HG03103 (cell line): ENCODE measurements around the gene KDELR3.

Experiments
- ATAC-seq: cut with Tn5 transposase; IDR thresholded peaks from one replicate; pipeline ENCODE4 v1.9.1; 2021; ENCODE audit warnings: low read depth; ENCODE audit not compliant: unreplicated experiment

KDELR3 gene

DNA sequence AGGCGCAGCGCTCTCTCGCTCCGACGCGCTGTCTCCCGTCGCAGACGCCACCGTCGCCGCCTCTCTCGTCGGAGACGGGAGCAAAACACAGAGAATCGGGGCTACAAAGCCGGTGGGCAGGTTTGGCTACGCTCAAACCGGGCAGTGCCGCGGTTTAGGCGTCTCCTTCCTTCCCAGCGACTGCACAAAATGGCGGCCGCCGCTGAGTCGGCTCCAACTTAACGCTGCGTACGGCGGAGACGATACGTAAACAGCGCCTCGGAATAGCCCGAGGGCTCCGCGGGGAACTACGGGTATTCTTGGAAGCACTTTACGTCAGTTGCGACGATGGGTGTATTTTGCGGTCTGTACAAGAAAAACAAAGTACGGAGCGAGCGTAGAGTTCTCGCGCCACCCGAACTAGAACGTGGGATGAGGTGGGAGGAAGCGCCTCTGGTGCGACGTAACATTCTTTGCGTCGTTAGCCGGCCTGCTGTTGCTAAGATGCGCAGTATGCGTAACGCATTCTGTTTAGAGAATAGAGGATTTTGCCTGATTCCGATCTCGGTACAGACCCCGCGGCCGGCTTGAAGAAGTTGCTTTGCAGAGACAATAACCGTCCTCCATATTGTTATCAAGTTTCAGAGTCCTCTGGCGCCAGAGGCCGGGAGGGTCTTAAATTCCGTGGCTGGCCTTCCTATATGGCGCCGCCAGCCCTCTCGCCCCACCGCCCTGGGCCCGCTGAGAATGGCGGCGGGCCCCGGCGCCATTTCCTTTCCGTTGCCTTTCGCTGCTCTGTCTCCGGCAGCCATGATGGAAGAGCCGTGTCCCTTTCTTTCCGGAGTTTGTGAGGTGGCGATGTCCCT is 38.4 kb downstream of the KDELR3 start, which contains the start of gene DDX17:
TSS of gene DDX17 (minus strand) at position 194 of the 845 bp plus-strand sequence.
- ATAC-seq = peak; percentile 74

DNA sequence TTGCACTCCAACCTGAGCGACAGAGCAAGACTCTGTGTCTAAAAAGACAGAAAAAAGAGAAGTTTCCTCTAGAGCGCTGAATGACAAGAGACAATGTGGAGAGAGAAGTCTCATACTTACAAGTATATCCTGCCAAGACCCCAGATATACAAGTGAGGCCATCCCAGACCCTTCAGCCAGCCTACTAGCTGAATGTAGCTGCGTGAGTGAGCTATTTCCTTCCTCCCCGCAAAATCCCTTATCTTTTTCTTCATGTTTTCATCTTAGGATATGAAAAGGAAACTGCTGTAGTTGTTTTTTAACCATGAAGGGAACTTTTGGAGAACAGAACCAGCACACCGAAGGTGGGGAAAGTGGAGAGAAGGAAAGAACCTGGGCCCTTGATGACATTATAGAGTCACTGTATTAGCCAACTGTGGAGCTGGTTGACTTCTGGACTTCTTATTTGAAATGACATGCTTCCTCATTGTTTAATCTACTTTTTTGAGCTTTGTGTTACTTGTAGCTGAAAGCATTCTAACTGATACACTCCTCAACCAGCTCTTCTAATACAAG is 42.6 kb downstream of the KDELR3 start:
- ATAC-seq = no peak

DNA sequence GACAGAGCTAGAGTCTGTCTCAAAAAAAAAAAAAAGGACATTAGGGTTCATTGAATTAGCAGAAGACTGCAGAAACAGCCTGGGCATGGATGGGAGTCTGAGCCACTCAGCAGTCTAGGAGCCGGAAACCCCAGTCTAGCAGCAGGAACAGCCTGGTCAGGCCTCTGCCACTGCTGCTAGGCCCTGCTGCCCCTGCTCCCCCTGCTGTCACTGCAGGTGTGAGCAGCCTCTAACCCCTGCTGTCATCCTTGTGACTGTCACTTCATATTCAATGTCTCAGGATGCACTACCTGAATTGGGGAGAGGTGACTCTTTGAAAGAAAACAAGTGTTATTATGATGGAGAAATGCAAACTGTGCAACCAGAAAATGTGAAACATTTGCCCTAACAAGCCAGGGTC is 45.2 kb downstream of the KDELR3 start:
- ATAC-seq = no peak

DNA sequence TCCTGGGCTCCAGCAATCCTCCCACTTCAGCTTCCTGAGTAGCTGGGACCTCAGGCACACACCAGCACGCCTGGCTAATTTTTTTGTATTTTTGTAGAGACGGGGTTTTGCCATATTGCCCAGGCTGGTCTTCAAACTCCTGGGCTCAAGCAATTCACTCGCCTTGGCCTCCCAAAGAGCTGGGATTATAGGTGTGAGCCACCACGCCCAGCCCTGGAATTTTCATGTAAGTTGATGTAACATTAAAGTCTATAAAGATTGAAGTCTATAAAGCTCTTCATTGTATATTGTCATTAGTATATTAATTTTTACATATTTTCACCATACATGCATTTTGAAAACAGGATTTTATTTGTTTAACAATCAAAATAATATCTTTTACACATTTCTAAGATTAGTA is 50.7 kb downstream of the KDELR3 start:
- ATAC-seq = no peak

DNA sequence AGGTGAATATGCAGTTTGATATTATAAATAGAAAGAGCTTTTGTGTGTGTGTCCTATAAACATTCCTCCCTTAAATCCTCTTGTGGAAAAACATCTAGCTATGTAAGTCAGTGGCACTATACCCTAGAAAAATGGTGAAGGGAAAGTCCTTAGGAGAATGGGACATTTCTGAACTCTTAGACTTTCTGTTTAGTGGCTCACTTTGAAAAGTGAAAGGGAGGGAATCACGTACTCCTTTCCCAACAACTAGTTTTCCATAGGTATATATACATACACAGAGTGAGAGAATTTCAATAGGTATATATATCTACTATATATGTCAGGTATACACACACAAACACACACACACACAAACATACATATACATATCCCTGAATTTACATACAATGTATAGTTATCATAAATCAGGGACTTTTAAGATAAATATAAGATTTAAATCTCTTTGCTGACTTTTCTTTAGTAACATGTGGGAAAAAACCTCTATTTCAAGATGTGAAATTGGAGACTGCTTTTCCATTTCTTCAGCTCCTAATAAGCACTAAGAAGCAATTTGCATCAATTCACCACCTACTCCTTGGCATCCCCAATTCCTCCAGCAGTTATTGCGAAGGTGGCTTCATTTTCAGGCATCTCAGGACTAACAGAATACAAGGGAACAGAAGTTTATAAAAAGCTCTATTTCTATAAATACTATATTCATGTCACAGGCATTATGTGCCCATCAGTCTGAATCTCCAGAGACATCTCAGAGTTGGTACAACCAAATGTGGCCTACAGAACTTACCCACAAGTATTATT is 51.8 kb downstream of the KDELR3 start:
- no peak for ATAC-seq

DNA sequence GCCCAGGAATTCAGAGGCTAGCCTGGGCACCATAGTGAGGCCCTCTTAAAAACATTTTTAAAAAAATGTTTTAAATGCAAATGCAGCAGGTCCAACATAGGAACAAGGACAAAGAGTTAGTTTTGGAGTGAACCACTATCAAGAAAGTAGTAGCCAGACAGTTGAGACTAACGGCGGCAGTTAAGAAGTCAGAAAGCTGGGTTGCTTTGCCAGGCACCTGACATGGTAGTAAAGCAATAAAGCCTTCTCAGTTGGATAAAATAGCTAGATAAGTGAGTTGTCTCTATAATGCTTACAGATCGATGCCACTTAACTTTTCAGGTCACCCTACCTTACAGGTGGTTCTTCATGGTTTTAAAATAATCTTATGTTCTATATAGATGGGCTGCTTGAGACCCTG is 55.1 kb downstream of the KDELR3 start:
- no peak for ATAC-seq

DNA sequence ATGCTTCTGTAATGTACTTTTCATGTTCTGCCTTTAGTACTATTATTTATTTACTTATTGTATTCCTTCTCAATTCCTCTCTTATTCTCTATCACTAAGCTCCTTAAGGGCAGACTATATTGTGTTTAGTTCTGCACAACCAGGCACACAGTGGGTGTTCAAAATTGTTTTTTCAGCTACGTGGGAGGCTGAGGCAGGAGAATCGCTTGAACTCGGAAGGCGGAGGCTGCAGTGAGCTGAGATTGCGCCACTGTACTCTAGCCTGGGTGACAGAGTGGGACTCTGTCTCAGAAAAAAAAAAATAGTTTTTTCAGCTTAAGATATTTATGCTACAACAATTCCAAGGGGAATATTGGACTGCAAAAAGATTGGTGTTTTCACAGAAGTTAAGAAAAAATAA is 55.6 kb downstream of the KDELR3 start:
- no peak for ATAC-seq

DNA sequence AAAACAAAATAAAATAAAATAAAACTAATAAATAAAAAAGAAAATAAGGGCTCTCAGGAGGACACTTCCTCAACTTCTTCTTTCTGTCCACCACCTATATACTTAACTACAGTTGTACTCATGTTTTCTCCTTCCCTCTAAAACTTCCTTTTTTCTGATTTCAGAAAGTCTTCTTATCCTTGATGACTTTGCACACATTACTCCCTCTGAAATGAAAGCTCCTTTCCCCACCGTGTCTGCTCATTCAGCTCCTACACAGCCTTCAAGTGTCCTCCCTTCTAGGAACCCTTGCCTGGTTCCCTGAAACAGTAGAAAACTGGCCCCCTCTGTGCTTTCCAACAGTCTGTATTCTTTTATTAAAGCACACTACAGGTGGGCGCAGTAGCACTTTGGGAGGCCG is 56.5 kb downstream of the KDELR3 start:
- ATAC-seq = no peak

DNA sequence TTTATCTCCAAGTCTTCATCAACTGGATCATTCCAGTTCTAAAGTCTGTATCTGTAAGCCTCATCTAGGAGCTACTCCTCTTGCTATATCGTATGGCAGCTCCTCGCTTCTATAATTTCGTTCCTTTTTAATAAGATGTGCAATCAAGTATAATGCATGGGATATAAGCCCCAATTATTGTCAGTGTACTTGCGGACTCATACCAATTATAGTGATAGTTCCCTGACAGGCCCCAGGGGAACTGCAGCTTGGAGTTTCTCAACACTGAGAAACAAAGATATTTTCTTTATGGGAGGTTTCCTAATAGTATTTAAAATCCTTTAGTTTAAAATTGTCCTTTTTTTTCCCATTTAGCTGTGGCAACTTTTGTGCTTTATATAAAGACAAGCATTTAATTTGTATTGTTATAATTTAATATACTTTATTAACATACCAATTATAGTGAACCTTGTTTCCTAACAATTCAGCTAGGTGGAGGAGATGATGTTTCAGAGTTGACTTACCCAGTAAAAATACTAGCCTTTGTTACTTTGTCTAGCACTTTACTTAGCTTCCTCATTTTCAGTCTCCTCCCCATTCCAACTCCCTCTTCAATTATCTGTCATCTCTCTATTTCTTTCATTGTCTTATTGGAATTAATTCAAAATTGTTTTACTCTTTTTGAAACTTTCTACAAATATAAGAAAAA is 63.5 kb downstream of the KDELR3 start:
- ATAC-seq = no peak
